Thoracic aorta (tissue), 2 donors: ENCODE results near the gene ADAMTS2. TPM values are rescaled to one million over a fixed set of nuclear protein-coding genes. Genes with fewer than 3 reads are reported as not detected.

Experiments
- ATAC-seq: fragments of 150-250 bp; one replicate; pipeline ENCODE4 v1.8.0; 2017; ENCODE audit warnings: low read depth; ENCODE audit not compliant: insufficient number of reproducible peaks, low FRiP score
- DNase-seq: peaks from one replicate; pipeline ENCODE4 v3.0.0-alpha.2; 2020; ENCODE audit warnings: low spot score
- H3K27ac ChIP-seq, 2 donors: fragments of 200-600 bp; sonication (generic); 1 replicate in 1 of 2; 2 replicates in 1 of 2; pipeline ENCODE4 v1.5.1; 2016; ENCODE audit warnings: mild to moderate bottlenecking in 2 of 2, moderate library complexity in 2 of 2
- H3K27me3 ChIP-seq: fragments of 200-600 bp; sonication (generic); replicated peaks from 2 replicates; pipeline ENCODE4 v1.6.0; 2016; ENCODE audit warnings: mild to moderate bottlenecking; ENCODE audit not compliant: insufficient read depth
- H3K36me3 ChIP-seq: fragments of 200-600 bp; sonication (generic); one replicate; pipeline ENCODE4 v1.5.1; 2016
- H3K4me1 ChIP-seq, 2 donors: fragments of 200-600 bp; sonication (generic); 1 replicate in 1 of 2; 2 replicates in 1 of 2; pipeline versions ENCODE4 v1.5.1 to v1.6.0; 2016; ENCODE audit warnings: low read depth in 2 of 2, mild to moderate bottlenecking in 1 of 2; ENCODE audit not compliant: control insufficient read depth in 1 of 2
- H3K4me3 ChIP-seq: fragments of 200-600 bp; sonication (generic); 2 replicates; pipeline ENCODE4 v1.5.1; 2016; ENCODE audit warnings: mild to moderate bottlenecking
- H3K9me3 ChIP-seq: fragments of 200-600 bp; sonication (generic); 2 replicates; pipeline ENCODE4 v1.5.1; 2016
- CTCF ChIP-seq: fragments of 200-600 bp; sonication (generic); IDR thresholded peaks from one replicate; pipeline ENCODE4 v1.5.1; 2019; ENCODE audit warnings: antibody characterized with exemption
- total RNA-seq, 2 donors: library from RNA; depleted of rRNA; stranded (reverse); fragments of >200 nt; gene quantifications; one replicate each; pipeline versions ENCODE4 v1.1.0 to v1.2.3, GENCODE V29; 2016

The ADAMTS2 gene
- total RNA-seq, 2 donors from 2014 or later, result 34.4 to 60.7 TPM

GRCh38 chr5:179208706-179209358, 136.4 kb downstream of the ADAMTS2 start:
- no peak for ATAC-seq
- no peak for TF ChIP-seq CTCF
- Histone ChIP-seq H3K36me3 (no peaks in the 10 kb centered on the region), H3K4me1 (no peaks in the 10 kb centered on the region), H3K9me3 (no peaks in the 10 kb centered on the region), H3K27ac (no peak overlapping the region), H3K4me3 (no peak overlapping the region), H3K27me3 (no peaks in the 10 kb centered on the region)
- no peak for DNase-seq

- no peak overlapping the region for H3K4me3 ChIP-seq
- TF ChIP-seq CTCF, result no peak
- H3K27ac ChIP-seq, result no peak overlapping the region
- no peak for ATAC-seq
- DNase-seq, result no peak
- no peaks in the 10 kb centered on the region for H3K9me3 ChIP-seq
- H3K36me3 ChIP-seq, result no peaks in the 10 kb centered on the region
- H3K4me1 ChIP-seq, result no peaks in the 10 kb centered on the region
- no peaks in the 10 kb centered on the region for H3K27me3 ChIP-seq
These were observed 137.1 kb downstream of the ADAMTS2 start for GRCh38 chr5:179207920-179208705.

DNA sequence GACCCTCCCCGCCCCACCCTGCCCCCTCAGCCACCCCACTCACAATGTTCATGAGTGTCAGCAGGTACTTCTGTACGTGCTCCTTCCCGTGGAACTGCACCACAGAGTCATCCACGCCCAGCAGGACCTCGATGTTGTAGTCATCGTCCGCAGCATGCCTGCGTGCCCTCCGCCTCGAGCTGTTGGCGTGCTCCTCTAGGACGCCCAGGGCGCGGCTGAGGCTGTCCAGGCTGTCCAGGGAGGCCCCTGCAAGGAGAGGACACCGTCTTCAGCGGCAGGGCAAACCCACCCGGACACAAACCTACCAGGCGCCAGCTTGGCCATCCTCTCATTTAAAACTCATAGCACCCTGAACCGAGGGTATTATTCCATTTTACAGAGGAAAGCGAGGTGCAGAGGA, 137.8 kb downstream of the ADAMTS2 start:
- no peaks in the 10 kb centered on the region for H3K9me3 ChIP-seq

DNA sequence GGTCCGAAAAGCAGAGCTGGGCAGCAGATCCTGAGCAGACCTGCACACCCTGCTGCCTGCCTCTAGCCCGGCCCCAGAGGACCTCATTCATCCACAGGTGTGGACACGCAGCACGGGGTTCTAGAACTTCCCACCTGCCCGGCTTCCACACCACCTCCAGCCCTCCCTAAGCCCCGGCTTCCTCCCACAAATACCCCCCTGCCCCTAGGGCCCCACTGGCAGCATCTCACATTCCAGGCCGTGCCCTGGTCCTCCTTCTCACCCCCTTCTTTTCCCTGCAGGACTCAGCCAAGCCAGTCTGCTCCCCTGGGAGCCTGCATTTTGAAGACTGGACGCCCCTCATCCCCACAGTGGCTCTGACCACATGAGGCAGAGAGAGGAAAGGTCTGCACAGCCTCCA, 138.9 kb downstream of the ADAMTS2 start:
- H3K9me3 ChIP-seq, result no peaks in the 10 kb centered on the region
- no peak for ATAC-seq
- H3K36me3 ChIP-seq, result no peaks in the 10 kb centered on the region
- H3K4me1 ChIP-seq, result no peaks in the 10 kb centered on the region
- no peak for DNase-seq
- H3K27me3 ChIP-seq, result no peaks in the 10 kb centered on the region
- no peak overlapping the region for H3K27ac ChIP-seq
- TF ChIP-seq CTCF, result no peak
- no peak overlapping the region for H3K4me3 ChIP-seq

More for the DNA sequence above, 137.8 kb downstream of the ADAMTS2 start:
- no peaks in the 10 kb centered on the region for H3K36me3 ChIP-seq
- H3K27me3 ChIP-seq, result no peaks in the 10 kb centered on the region
- H3K4me1 ChIP-seq, result no peaks in the 10 kb centered on the region
- no peak overlapping the region for H3K4me3 ChIP-seq
- no peak for TF ChIP-seq CTCF
- ATAC-seq, result no peak
- DNase-seq, result no peak
- H3K27ac ChIP-seq, result no peak overlapping the region

DNA sequence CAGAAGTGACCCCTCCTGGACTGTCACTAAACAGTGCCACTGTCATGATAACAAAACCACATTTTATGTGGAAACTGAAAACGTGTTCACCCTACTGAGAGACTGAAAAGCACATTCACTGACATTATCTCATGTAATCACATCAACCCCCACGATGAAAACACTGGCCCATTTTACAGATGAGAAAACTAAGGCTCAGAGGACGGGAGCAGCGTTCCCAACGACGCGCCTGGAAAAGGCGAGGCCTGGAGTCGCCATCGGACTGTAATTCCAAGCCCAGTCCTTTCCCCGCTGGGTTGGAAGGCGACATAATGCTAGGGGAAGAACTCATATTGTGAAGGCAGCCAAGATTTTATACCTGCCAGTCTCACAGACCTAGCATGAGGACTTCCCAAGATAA, 140.0 kb downstream of the ADAMTS2 start:
- Histone ChIP-seq H3K36me3 (no peaks in the 10 kb centered on the region), H3K4me3 (no peak overlapping the region), H3K27ac (no peak overlapping the region), H3K4me1 (no peaks in the 10 kb centered on the region), H3K27me3 (no peaks in the 10 kb centered on the region), H3K9me3 (no peaks in the 10 kb centered on the region)
- TF ChIP-seq CTCF, result no peak
- no peak for DNase-seq
- no peak for ATAC-seq
